Neural cell (in vitro differentiated cells): Measurements from ENCODE around the gene PTPRT. TPM values are rescaled to one million over a fixed set of nuclear protein-coding genes. Genes with fewer than 3 reads are reported as not detected.

Experiments used
- H2AFZ ChIP-seq: fragments of 200-600, 300-800 bp; sonication (generic), shearing (Covaris generic); 2 replicates; pipeline ENCODE4 v1.6.0; 2014; ENCODE audit warnings: low read depth, mild to moderate bottlenecking, antibody characterized with exemption, low read length, moderate library complexity
- H3F3A ChIP-seq: fragments of 200-600 bp; shearing (Covaris generic); 2 replicates; pipeline ENCODE4 v1.6.1; 2016; ENCODE audit warnings: mild to moderate bottlenecking, moderate library complexity, mixed read lengths, antibody characterized with exemption, low read length; ENCODE audit not compliant: insufficient read depth, poor library complexity, severe bottlenecking
- H3K27ac ChIP-seq: fragments of 200-600, 300-800 bp; sonication (generic), shearing (Covaris generic); 2 replicates; pipeline ENCODE4 v1.5.1; 2014; ENCODE audit warnings: mild to moderate bottlenecking, low read length, moderate library complexity
- H3K27me3 ChIP-seq: fragments of 300-800, 200-600 bp; sonication (generic), shearing (Covaris generic); 2 replicates; pipeline ENCODE4 v1.6.0; 2014; ENCODE audit warnings: mild to moderate bottlenecking, low read depth, low read length, moderate library complexity; ENCODE audit not compliant: insufficient read depth
- H3K36me3 ChIP-seq: fragments of 300-800, 200-600 bp; sonication (generic), shearing (Covaris generic); 2 replicates; pipeline ENCODE4 v1.5.1; 2014; ENCODE audit warnings: mild to moderate bottlenecking, antibody characterized with exemption, low read length, moderate library complexity; ENCODE audit not compliant: insufficient read depth
- H3K4me2 ChIP-seq: fragments of 300-800, 200-600 bp; sonication (generic), shearing (Covaris generic); 2 replicates; pipeline ENCODE4 v1.6.0; 2014; ENCODE audit warnings: mild to moderate bottlenecking, low read length
- H3K4me3 ChIP-seq: fragments of 300-800, 200-600 bp; sonication (generic), shearing (Covaris generic); 2 replicates; pipeline ENCODE4 v1.5.1; 2014; ENCODE audit warnings: mild to moderate bottlenecking, low read length, moderate library complexity
- H3K79me2 ChIP-seq: fragments of 200-600 bp; shearing (Covaris generic); replicated peaks from 2 replicates; pipeline ENCODE4 v1.6.0; 2014; ENCODE audit warnings: mild to moderate bottlenecking, low read length, moderate library complexity; ENCODE audit not compliant: insufficient read depth
- H3K9ac ChIP-seq: fragments of 300-800, 200-600 bp; sonication (generic), shearing (Covaris generic); 2 replicates; pipeline ENCODE4 v1.6.1; 2016; ENCODE audit warnings: mild to moderate bottlenecking, low read length, mixed read lengths
- H3K9me2 ChIP-seq: fragments of 200-600 bp; shearing (Covaris generic); 2 replicates; pipeline ENCODE4 v1.6.1; 2016; ENCODE audit warnings: mild to moderate bottlenecking, low read length, mixed read lengths; ENCODE audit not compliant: insufficient read depth
- H3K9me3 ChIP-seq: fragments of 200-600, 300-800 bp; sonication (generic), shearing (Covaris generic); 2 replicates; pipeline ENCODE4 v1.6.1; 2016; ENCODE audit warnings: mild to moderate bottlenecking, mixed run types, low read length, moderate library complexity, mixed read lengths
- H4K20me1 ChIP-seq: fragments of 200-600 bp; shearing (Covaris generic); 2 replicates; pipeline ENCODE4 v1.6.1; 2016; ENCODE audit warnings: mild to moderate bottlenecking, mixed run types; ENCODE audit not compliant: insufficient read depth
- CTCF ChIP-seq: fragments of 450-650 bp; IDR thresholded peaks from 2 replicates; pipeline ENCODE4 v1.5.1; 2014; ENCODE audit warnings: antibody characterized with exemption, mild to moderate bottlenecking, moderate library complexity; ENCODE audit not compliant: poor library complexity, severe bottlenecking
- EP300 ChIP-seq: fragments of 450-650 bp; conservative IDR thresholded peaks from 2 replicates; pipeline ENCODE4 v1.6.1; 2014; ENCODE audit warnings: antibody characterized with exemption, mild to moderate bottlenecking, moderate library complexity; ENCODE audit not compliant: poor library complexity, severe bottlenecking
- EZH2 ChIP-seq: fragments of 200-600, 300-800 bp; shearing (Covaris generic), sonication (generic); IDR thresholded peaks from 2 replicates; pipeline ENCODE4 v1.6.1; 2014; ENCODE audit warnings: antibody characterized with exemption, low read length, borderline replicate concordance, mild to moderate bottlenecking; ENCODE audit not compliant: insufficient read depth, poor library complexity, severe bottlenecking
- MXI1 ChIP-seq: fragments of 450-650 bp; conservative IDR thresholded peaks from 2 replicates; pipeline ENCODE4 v1.6.1; 2014; ENCODE audit warnings: antibody characterized with exemption, mild to moderate bottlenecking; ENCODE audit not compliant: poor library complexity, severe bottlenecking
- POLR2AphosphoS5 ChIP-seq: IDR thresholded peaks from 2 replicates; pipeline ENCODE4 v1.6.1; 2012
- RAD21 ChIP-seq: fragments of 450-650 bp; conservative IDR thresholded peaks from 2 replicates; pipeline ENCODE4 v1.6.1; 2014; ENCODE audit warnings: antibody characterized with exemption, mild to moderate bottlenecking, moderate library complexity
- SMC3 ChIP-seq: fragments of 450-650 bp; conservative IDR thresholded peaks from 2 replicates; pipeline ENCODE4 v1.6.1; 2014; ENCODE audit warnings: antibody characterized with exemption, mild to moderate bottlenecking, moderate library complexity; ENCODE audit not compliant: poor library complexity
- TAF1 ChIP-seq: IDR thresholded peaks from 2 replicates; pipeline ENCODE4 v1.6.1; 2012; ENCODE audit warnings: low read depth
- polyA plus RNA-seq: library from polyadenylated mRNA; depleted of rRNA; stranded (reverse); fragments of >200 nt; gene quantifications from 2 replicates; pipeline ENCODE4 v1.2.3, GENCODE V29; 2014
- TF ChIP-seq, protein P1 (sequence below): IDR thresholded peaks from 2 replicates; pipeline ENCODE4 v1.6.1; 2012; ENCODE audit warnings: borderline replicate concordance

The PTPRT gene
- polyA plus RNA-seq, 1 donor from 2014 or later: 9.2 TPM

DNA sequence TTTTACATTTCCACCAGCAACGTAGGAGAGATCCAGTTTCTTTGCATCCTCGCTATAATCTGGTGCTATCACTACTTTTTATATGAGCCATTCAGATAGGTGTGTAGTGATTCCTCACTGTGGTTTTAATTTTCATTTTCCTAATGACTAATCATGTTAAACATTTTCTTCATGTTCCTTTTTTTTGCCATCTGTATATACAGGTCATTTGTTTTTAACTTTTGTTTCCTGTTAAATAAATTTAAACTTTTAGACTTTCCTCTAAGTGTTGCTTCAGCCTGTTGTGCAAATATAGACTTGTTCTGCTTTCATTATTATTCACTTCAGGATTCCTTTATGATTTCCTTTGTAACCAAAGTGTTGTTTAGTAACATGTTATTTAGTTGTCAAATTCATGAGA lies 697.4 kb downstream of the PTPRT start:
- H3K4me2 ChIP-seq: no peak overlapping the region
- no peak overlapping the region for H2AFZ ChIP-seq
- no peaks in the 10 kb centered on the region for H3K36me3 ChIP-seq
- H3K79me2 ChIP-seq: no peaks in the 10 kb centered on the region
- no peaks in the 10 kb centered on the region for H3K27me3 ChIP-seq
- no peak overlapping the region for H3K4me3 ChIP-seq
- no peaks in the 10 kb centered on the region for H4K20me1 ChIP-seq
- H3K27ac ChIP-seq: no peak overlapping the region
- H3K9me3 ChIP-seq: no peaks in the 10 kb centered on the region
- no peak overlapping the region for H3K9ac ChIP-seq
- H3K9me2 ChIP-seq: no peaks in the 10 kb centered on the region
- H3F3A ChIP-seq: no peaks in the 10 kb centered on the region
- no peak for TF ChIP-seq EP300
- no peak for TF ChIP-seq POLR2AphosphoS5

DNA sequence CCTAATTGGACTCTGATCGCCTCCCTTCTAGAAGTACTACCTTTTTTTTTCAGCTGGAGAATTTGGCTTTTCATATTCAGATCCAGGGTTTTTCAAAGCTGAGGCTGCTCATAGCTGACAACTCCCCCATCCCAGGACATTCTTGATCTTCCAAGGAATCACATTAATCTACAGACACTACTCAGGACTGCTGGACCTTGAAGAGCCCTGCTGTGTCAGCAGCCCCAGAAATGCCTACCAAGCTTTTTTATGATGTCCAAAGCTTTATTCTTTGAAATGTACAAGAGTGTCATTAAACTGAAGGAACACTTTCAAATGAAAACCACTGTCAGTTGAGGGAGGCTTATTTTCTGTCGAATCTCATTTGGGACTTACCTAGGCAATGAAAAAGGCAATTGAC lies 704.1 kb downstream of the PTPRT start:
- Histone ChIP-seq H2AFZ (no peak overlapping the region), H3K9ac (no peak overlapping the region), H3K27me3 (no peaks in the 10 kb centered on the region), H3K79me2 (no peaks in the 10 kb centered on the region), H3K4me2 (no peak overlapping the region), H3K36me3 (no peaks in the 10 kb centered on the region), H3K4me3 (no peak overlapping the region), H3F3A (no peaks in the 10 kb centered on the region), H4K20me1 (no peaks in the 10 kb centered on the region), H3K9me3 (no peaks in the 10 kb centered on the region), H3K27ac (no peak overlapping the region), H3K9me2 (no peaks in the 10 kb centered on the region)
- TF ChIP-seq EZH2 (no peak), CTCF (no peak), RAD21 (no peak), EP300 (no peak), TAF1 (no peak)

- TF ChIP-seq POLR2AphosphoS5 (no peak), TAF1 (no peak), RAD21 (no peak), SMC3 (no peak), MXI1 (no peak), CTCF (no peak), EP300 (no peak), EZH2 (no peak)
- TF ChIP-seq, protein P1, sequence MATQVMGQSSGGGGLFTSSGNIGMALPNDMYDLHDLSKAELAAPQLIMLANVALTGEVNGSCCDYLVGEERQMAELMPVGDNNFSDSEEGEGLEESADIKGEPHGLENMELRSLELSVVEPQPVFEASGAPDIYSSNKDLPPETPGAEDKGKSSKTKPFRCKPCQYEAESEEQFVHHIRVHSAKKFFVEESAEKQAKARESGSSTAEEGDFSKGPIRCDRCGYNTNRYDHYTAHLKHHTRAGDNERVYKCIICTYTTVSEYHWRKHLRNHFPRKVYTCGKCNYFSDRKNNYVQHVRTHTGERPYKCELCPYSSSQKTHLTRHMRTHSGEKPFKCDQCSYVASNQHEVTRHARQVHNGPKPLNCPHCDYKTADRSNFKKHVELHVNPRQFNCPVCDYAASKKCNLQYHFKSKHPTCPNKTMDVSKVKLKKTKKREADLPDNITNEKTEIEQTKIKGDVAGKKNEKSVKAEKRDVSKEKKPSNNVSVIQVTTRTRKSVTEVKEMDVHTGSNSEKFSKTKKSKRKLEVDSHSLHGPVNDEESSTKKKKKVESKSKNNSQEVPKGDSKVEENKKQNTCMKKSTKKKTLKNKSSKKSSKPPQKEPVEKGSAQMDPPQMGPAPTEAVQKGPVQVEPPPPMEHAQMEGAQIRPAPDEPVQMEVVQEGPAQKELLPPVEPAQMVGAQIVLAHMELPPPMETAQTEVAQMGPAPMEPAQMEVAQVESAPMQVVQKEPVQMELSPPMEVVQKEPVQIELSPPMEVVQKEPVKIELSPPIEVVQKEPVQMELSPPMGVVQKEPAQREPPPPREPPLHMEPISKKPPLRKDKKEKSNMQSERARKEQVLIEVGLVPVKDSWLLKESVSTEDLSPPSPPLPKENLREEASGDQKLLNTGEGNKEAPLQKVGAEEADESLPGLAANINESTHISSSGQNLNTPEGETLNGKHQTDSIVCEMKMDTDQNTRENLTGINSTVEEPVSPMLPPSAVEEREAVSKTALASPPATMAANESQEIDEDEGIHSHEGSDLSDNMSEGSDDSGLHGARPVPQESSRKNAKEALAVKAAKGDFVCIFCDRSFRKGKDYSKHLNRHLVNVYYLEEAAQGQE: no peak
- no peaks in the 10 kb centered on the region for H3K9me2 ChIP-seq
- H3K27ac ChIP-seq: no peak overlapping the region
- no peaks in the 10 kb centered on the region for H3K27me3 ChIP-seq
- no peak overlapping the region for H3K4me2 ChIP-seq
- no peaks in the 10 kb centered on the region for H3K79me2 ChIP-seq
- no peaks in the 10 kb centered on the region for H4K20me1 ChIP-seq
- H3K9me3 ChIP-seq: no peaks in the 10 kb centered on the region
- H3K36me3 ChIP-seq: no peaks in the 10 kb centered on the region
- no peak overlapping the region for H3K4me3 ChIP-seq
- H3F3A ChIP-seq: no peaks in the 10 kb centered on the region
- no peak overlapping the region for H2AFZ ChIP-seq
- H3K9ac ChIP-seq: no peak overlapping the region
Observed at GRCh38 chr20:42484790-42485375, 704.8 kb downstream of the PTPRT start.
